ENCODE data around the gene HGFAC. TPM values are rescaled to one million over a fixed set of nuclear protein-coding genes. Genes with fewer than 3 reads are reported as not detected.

The HGFAC gene
- total and polyA plus RNA-seq, 5 donors from 2014 or later: 0.11 TPM; not detected in 4

DNA sequence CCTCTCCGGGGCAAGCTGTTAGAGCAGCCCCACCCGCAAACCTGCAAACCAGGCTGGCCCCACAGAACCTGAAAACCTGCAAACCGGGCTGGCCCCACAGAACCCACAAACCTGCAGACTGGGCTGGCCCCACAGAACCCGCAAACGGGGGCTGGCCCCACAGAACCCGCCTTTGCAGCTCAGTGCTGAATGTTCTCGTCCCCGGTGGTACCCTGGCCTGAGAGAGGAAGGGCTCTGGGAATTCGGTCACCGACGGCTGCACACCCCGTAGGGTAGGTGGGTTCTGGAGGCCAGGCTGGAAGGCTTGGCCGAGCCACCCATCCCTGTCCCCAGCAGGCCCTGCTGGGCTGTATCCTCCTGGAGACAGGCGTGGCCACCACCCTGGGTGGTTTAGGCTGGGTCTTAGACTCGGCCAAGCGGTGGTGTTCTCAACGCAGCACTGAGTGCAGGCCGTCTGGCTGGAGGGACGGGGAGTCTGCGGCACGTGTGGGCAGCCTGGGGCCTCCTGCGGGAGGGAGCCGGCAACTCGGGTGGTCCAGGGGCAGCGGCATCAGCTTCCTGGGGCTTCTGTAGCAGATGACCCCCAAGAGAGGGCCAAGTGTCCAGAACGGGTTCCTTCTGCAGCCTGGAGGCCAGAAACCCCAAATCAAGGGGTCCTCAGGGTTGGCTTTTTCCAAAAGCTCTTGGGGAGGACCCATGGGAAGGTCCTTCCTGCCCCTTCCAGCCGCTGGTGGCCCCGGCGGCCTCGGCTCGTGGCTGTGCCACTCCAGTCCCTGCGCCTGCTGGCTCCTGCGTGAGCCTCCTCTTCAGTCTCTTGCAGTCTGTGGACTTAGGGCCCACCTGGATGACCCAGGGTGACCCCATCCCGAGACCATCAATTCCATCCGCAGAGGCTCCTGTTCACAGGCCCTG, 36.9 kb downstream of the HGFAC start:
- no peak for ATAC-seq (ENCODE audit: low read depth in 2 of 2)

DNA sequence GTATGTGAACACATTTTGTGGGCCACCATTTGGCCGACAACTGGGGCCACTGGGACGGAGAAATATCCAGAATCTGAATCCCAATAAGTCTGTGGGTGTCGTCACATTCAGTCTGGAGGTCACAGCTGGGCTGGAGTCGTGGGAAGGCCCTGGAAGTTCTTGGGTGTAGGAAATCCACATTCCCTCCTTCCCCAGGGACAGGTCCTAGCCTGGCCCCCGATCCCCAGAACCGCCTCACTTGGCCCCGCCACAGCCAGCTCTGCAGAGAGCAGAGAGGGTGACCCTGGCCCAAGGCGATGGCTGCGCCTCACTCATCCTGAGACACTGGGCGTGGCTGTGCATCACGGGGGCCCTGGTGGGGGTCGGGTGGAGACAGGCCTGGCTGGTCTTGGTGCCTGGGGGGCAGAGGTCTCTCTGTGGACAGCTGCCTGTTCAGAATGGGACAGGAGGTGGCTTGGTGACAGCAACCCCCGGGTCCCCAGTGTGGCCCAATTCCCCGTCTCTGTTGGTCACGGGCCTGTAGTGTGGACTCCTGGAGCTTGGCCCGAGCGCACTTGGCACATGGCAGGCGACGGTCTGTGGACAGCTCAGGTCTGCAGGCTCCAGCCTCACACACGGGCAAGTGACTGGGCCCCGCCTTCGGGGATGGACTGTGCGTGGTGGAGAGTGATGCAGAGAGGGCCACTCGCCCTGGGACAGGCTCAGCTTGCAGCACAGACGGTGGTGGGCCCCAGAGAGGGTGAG, 37.8 kb downstream of the HGFAC start:
- H3K4me3 ChIP-seq (ENCODE audit: low read depth, low read length): no peak overlapping the region
- no peaks in the 10 kb centered on the region for H3K9me3 ChIP-seq (ENCODE audit: control insufficient read depth in 2 of 2, low read length in 2 of 2)
- H3K27ac Mint-ChIP-seq: no peak overlapping the region
- no peak overlapping the region for H3K27ac ChIP-seq (ENCODE audit: insufficient read depth, low read length, poor library complexity, severe bottlenecking)
- H3K27me3 Mint-ChIP-seq: peaks cover 17% of the 10 kb centered on the region
- H3K9me3 Mint-ChIP-seq: no peaks in the 10 kb centered on the region
- no peaks in the 10 kb centered on the region for H3K36me3 ChIP-seq (ENCODE audit: control insufficient read depth, insufficient read depth, low read length)
- H3K4me3 Mint-ChIP-seq: peak overlapping the region in 1 of 4 donors; percentile 31
- no peaks in the 10 kb centered on the region for H3K4me1 ChIP-seq (ENCODE audit: control insufficient read depth, insufficient read depth, low read length, poor library complexity, severe bottlenecking)
- DNase-seq: no peak
- H3K27me3 ChIP-seq (ENCODE audit: control insufficient read depth, insufficient read depth, low read length): no peaks in the 10 kb centered on the region
- H3K36me3 Mint-ChIP-seq: no peaks in the 10 kb centered on the region
- ATAC-seq (ENCODE audit: low read depth in 2 of 2): no peak
- H3K4me1 Mint-ChIP-seq: peaks cover 0 to 5% (median 0%) of the 10 kb centered on the region in 4 donors

More for the DNA sequence above, 36.9 kb downstream of the HGFAC start:
- DNase-seq: no peak
- Histone ChIP-seq H3K27ac (ENCODE audit: insufficient read depth, low read length, poor library complexity, severe bottlenecking) (no peak overlapping the region), H3K9me3 (ENCODE audit: control insufficient read depth in 2 of 2, low read length in 2 of 2) (no peaks in the 10 kb centered on the region), H3K36me3 (ENCODE audit: control insufficient read depth, insufficient read depth, low read length) (no peaks in the 10 kb centered on the region), H3K4me3 (ENCODE audit: low read depth, low read length) (no peak overlapping the region), H3K27me3 (ENCODE audit: control insufficient read depth, insufficient read depth, low read length) (no peaks in the 10 kb centered on the region), H3K4me1 (ENCODE audit: control insufficient read depth, insufficient read depth, low read length, poor library complexity, severe bottlenecking) (no peaks in the 10 kb centered on the region)
- peaks cover 0 to 5% (median 0%) of the 10 kb centered on the region in 4 donors for H3K4me1 Mint-ChIP-seq
- peaks cover 17% of the 10 kb centered on the region for H3K27me3 Mint-ChIP-seq
- no peak overlapping the region for H3K4me3 Mint-ChIP-seq
- no peak overlapping the region for H3K27ac Mint-ChIP-seq
- H3K9me3 Mint-ChIP-seq: no peaks in the 10 kb centered on the region
- no peaks in the 10 kb centered on the region for H3K36me3 Mint-ChIP-seq

DNA sequence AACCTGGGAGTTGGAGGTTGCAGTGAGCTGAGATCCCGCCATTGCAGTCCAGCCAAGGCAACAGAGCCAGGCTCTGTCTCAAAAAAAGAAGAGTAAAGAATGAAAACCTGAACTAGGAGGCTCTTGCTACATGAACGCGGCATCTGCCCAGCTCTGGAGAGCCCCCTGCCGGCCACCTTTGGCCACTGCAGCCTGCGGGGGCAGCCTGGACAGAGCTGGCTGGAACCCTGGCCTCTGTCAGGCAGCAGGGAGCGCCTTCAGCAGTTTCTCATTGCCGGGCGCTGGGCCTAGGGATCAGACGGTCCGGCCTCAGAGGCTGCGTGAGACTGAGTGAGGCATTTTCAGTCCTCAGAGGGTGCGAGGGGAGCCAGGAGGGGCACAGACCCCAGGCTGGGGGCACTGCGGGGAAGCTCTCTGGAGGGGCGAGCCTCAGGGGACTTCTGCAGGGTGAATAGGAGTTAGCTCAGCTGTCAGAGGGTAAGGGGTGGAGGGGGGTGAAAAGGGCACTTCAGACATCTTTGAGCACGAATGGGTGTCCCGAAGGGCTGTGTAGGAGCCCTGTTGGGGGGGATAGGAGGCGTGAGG, 38.9 kb downstream of the HGFAC start:
- peaks cover 0 to 1% (median 0%) of the 10 kb centered on the region in 7 donors for H3K9me3 Mint-ChIP-seq
- no peak overlapping the region for H3K4me3 Mint-ChIP-seq
- Histone ChIP-seq H3K9me3 (ENCODE audit: control insufficient read depth in 2 of 2, low read length in 2 of 2) (no peaks in the 10 kb centered on the region), H3K27me3 (ENCODE audit: control insufficient read depth, insufficient read depth, low read length) (no peaks in the 10 kb centered on the region), H3K4me1 (ENCODE audit: control insufficient read depth, insufficient read depth, low read length, poor library complexity, severe bottlenecking) (peaks cover 9% of the 10 kb centered on the region), H3K36me3 (ENCODE audit: control insufficient read depth, insufficient read depth, low read length) (no peaks in the 10 kb centered on the region), H3K27ac (ENCODE audit: insufficient read depth, low read length, poor library complexity, severe bottlenecking) (no peak overlapping the region), H3K4me3 (ENCODE audit: low read depth, low read length) (no peak overlapping the region)
- H3K27me3 Mint-ChIP-seq: peaks cover 17% of the 10 kb centered on the region
- peaks cover 0 to 7% (median 0%) of the 10 kb centered on the region in 4 donors for H3K4me1 Mint-ChIP-seq
- ATAC-seq (ENCODE audit: low read depth in 2 of 2): peak; percentile 63 to 71
- DNase-seq: peak; percentile 50 to 66 (median 58)
- no peak overlapping the region for H3K27ac Mint-ChIP-seq
- no peaks in the 10 kb centered on the region for H3K36me3 Mint-ChIP-seq

DNA sequence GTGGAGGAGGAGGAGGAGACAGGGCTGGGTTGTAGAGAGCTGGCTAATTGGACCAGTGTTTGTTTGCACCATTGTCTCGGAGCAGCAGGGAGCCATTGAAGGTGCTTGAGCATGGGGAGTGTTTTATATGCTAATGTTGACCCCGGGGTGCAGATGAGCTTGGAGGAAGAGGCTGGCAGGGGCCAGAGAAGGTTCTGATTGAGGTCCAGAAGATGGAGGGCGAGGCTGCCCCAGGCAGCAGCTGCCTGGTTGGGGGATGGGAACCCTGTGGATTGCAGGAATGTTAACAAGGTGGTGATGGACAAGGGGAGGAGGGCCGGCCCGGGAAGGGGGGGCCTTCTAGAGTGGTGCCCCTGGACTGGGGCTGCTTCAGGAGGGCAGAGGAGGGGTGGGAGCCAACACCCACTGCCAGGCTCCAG, 39.4 kb downstream of the HGFAC start:
- no peaks in the 10 kb centered on the region for H3K36me3 ChIP-seq (ENCODE audit: control insufficient read depth, insufficient read depth, low read length)
- H3K4me1 ChIP-seq (ENCODE audit: control insufficient read depth, insufficient read depth, low read length, poor library complexity, severe bottlenecking): peaks cover 9% of the 10 kb centered on the region
- peak overlapping the region in 1 of 3 donors; percentile 26 for H3K27ac Mint-ChIP-seq
- no peak overlapping the region for H3K4me3 ChIP-seq (ENCODE audit: low read depth, low read length)
- H3K4me3 Mint-ChIP-seq: no peak overlapping the region
- no peak overlapping the region for H3K27ac ChIP-seq (ENCODE audit: insufficient read depth, low read length, poor library complexity, severe bottlenecking)
- peaks cover 17% of the 10 kb centered on the region for H3K27me3 Mint-ChIP-seq
- no peaks in the 10 kb centered on the region for H3K36me3 Mint-ChIP-seq
- H3K9me3 ChIP-seq (ENCODE audit: control insufficient read depth in 2 of 2, low read length in 2 of 2): no peaks in the 10 kb centered on the region
- ATAC-seq (ENCODE audit: low read depth in 2 of 2) (no peak), DNase-seq (no peak)
- peaks cover 0 to 7% (median 0%) of the 10 kb centered on the region in 4 donors for H3K4me1 Mint-ChIP-seq
- H3K9me3 Mint-ChIP-seq: peaks cover 0 to 1% (median 0%) of the 10 kb centered on the region in 7 donors
- H3K27me3 ChIP-seq (ENCODE audit: control insufficient read depth, insufficient read depth, low read length): no peaks in the 10 kb centered on the region

DNA sequence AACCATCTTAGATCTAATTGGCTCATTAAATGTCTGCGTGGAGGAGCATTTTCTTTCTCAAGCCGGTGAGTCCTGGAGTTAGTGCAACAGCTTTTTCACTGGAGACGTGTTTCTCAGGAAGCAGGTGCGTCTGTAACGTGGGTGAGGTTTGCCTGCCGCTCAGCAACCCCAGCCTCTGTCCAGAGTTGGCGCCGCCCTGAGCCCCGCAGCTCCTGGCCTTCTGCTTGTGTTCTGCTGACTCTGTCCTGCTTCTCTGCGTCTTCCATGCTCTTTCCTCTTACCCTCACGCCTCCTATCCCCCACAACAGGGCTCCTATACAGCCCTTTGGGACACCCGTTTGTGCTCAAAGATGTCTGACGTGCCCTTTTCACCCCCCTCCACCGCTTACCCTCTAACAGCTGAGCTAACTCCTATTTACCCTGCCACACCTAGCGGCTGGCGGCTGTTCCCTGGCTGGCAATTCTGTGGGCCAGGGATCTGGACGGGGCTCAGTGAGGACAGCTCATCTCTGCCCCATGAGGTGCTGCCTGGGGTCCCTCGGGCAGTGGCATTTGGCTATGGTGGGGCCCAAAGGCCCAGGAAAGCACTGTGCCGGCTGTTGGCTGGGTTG, 40.1 kb downstream of the HGFAC start:
- Mint-ChIP-seq H3K4me3 (no peak overlapping the region), H3K27me3 (peaks cover 17% of the 10 kb centered on the region), H3K9me3 (peaks cover 0 to 1% (median 0%) of the 10 kb centered on the region in 7 donors), H3K4me1 (peaks cover 0 to 10% (median 2%) of the 10 kb centered on the region in 4 donors), H3K27ac (no peak overlapping the region), H3K36me3 (no peaks in the 10 kb centered on the region)
- no peak for ATAC-seq (ENCODE audit: low read depth in 2 of 2)
- Histone ChIP-seq H3K4me1 (ENCODE audit: control insufficient read depth, insufficient read depth, low read length, poor library complexity, severe bottlenecking) (peaks cover 9% of the 10 kb centered on the region), H3K9me3 (ENCODE audit: control insufficient read depth in 2 of 2, low read length in 2 of 2) (no peaks in the 10 kb centered on the region), H3K4me3 (ENCODE audit: low read depth, low read length) (no peak overlapping the region), H3K36me3 (ENCODE audit: control insufficient read depth, insufficient read depth, low read length) (no peaks in the 10 kb centered on the region), H3K27me3 (ENCODE audit: control insufficient read depth, insufficient read depth, low read length) (no peaks in the 10 kb centered on the region), H3K27ac (ENCODE audit: insufficient read depth, low read length, poor library complexity, severe bottlenecking) (no peak overlapping the region)
- DNase-seq: no peak

DNA sequence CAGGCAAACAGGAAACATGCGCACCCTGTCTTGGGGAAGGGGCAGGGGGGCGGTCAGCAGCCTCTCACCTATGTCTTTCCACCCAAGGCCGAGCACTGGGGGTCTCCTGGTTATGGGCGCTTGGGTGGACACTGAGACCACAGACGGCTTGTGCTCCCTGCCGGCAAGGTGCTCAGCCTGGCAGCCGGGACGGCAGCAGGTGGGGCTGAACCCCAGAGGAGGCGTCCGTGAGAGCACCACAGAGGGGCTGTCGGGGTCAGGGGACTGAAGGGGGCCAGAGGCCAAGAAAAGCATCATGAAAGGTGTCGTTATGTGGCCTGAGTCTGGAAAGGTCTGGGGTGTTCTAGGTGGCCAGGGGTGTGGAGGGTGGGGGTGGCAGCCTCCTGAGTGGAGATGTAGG, 40.9 kb downstream of the HGFAC start:
- Histone ChIP-seq H3K27ac (ENCODE audit: insufficient read depth, low read length, poor library complexity, severe bottlenecking) (no peak overlapping the region), H3K27me3 (ENCODE audit: control insufficient read depth, insufficient read depth, low read length) (no peaks in the 10 kb centered on the region), H3K9me3 (ENCODE audit: control insufficient read depth in 2 of 2, low read length in 2 of 2) (no peaks in the 10 kb centered on the region), H3K36me3 (ENCODE audit: control insufficient read depth, insufficient read depth, low read length) (no peaks in the 10 kb centered on the region), H3K4me1 (ENCODE audit: control insufficient read depth, insufficient read depth, low read length, poor library complexity, severe bottlenecking) (peaks cover 9% of the 10 kb centered on the region), H3K4me3 (ENCODE audit: low read depth, low read length) (no peak overlapping the region)
- peaks cover 0 to 10% (median 2%) of the 10 kb centered on the region in 4 donors for H3K4me1 Mint-ChIP-seq
- H3K36me3 Mint-ChIP-seq: no peaks in the 10 kb centered on the region
- ATAC-seq (ENCODE audit: low read depth in 2 of 2) (no peak), DNase-seq (no peak)
- no peak overlapping the region for H3K27ac Mint-ChIP-seq
- H3K9me3 Mint-ChIP-seq: peaks cover 0 to 1% (median 0%) of the 10 kb centered on the region in 7 donors
- H3K27me3 Mint-ChIP-seq: peaks cover 17% of the 10 kb centered on the region
- H3K4me3 Mint-ChIP-seq: no peak overlapping the region

DNA sequence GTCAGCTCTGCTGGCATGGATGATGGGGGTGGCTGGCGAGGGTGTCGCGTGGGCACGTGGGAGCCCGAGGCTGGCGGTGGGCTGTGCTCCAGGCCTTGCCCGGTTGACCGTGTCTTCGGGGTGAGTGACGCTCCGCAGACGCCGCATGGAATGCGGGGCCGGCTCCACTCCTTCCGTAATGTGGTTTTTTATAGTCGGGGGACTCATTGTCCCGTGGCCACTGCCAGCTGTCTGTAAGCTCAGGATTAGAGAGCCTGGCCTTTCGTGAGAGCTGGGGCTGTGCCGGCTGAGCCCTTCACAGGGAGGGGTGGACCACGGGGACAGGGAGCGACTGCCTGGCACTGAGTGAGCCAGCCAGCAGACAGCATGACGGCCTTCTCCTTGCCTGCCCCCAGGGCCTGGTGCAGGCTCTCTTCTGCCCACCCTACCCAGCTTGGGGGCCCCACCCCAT, 41.7 kb downstream of the HGFAC start:
- no peaks in the 10 kb centered on the region for H3K36me3 Mint-ChIP-seq
- peaks cover 0 to 1% (median 0%) of the 10 kb centered on the region in 7 donors for H3K9me3 Mint-ChIP-seq
- DNase-seq (no peak), ATAC-seq (ENCODE audit: low read depth in 2 of 2) (no peak)
- H3K27ac Mint-ChIP-seq: no peak overlapping the region
- peaks cover 9% of the 10 kb centered on the region for H3K4me1 ChIP-seq (ENCODE audit: control insufficient read depth, insufficient read depth, low read length, poor library complexity, severe bottlenecking)
- H3K36me3 ChIP-seq (ENCODE audit: control insufficient read depth, insufficient read depth, low read length): no peaks in the 10 kb centered on the region
- peaks cover 20% of the 10 kb centered on the region for H3K27me3 Mint-ChIP-seq
- no peak overlapping the region for H3K27ac ChIP-seq (ENCODE audit: insufficient read depth, low read length, poor library complexity, severe bottlenecking)
- no peak overlapping the region for H3K4me3 Mint-ChIP-seq
- no peaks in the 10 kb centered on the region for H3K9me3 ChIP-seq (ENCODE audit: control insufficient read depth in 2 of 2, low read length in 2 of 2)
- no peaks in the 10 kb centered on the region for H3K27me3 ChIP-seq (ENCODE audit: control insufficient read depth, insufficient read depth, low read length)
- H3K4me3 ChIP-seq (ENCODE audit: low read depth, low read length): no peak overlapping the region
- peaks cover 0 to 10% (median 2%) of the 10 kb centered on the region in 4 donors for H3K4me1 Mint-ChIP-seq

Measured in CD4-positive, CD25-positive, alpha-beta regulatory T cell (primary cell).